MM.1S (cell line): ENCODE measurements around the gene POLR3E.

Experiments used
- CTCF ChIP-seq: fragments of 300-600 bp; sonication (generic); IDR thresholded peaks from 2 replicates; pipeline ENCODE4 v1.5.1; 2016; ENCODE audit warnings: antibody characterized with exemption, low read length, mixed read lengths
- EZH2 ChIP-seq: fragments of 300-600 bp; sonication (generic); optimal IDR thresholded peaks from 2 replicates; pipeline ENCODE3; 2017; ENCODE audit warnings: low read depth, mild to moderate bottlenecking, antibody characterized with exemption, low read length, mixed read lengths
- EZH2phosphoT487 ChIP-seq: fragments of 300-600 bp; sonication (generic); IDR thresholded peaks from 2 replicates; pipeline ENCODE4 v1.6.1; 2018; ENCODE audit warnings: antibody characterized with exemption, low read length

GRCh38 chr16:22282254-22282892 lies 14.8 kb upstream of the POLR3E start:
- TF ChIP-seq CTCF (no peak), EZH2phosphoT487 (no peak), EZH2 (no peak)
